Heart left ventricle (tissue), 13 donors: Measurements from ENCODE around the gene FHL1.

Experiments used
- POLR2A ChIP-seq, 2 donors: fragments of 450-650 bp; IDR thresholded peaks; one replicate each; pipeline ENCODE4 v1.6.1; 2017; ENCODE audit warnings: antibody characterized with exemption in 2 of 2, mild to moderate bottlenecking in 2 of 2, moderate library complexity in 2 of 2
- TF ChIP-seq, protein P1 (sequence below), 12 donors: fragments of 200-600 bp; sonication (generic) in 4 of 12; IDR thresholded peaks; one replicate each; pipeline versions ENCODE4 v1.5.0 to v1.8.0; 2018 to 2022; ENCODE audit warnings: antibody characterized with exemption in 12 of 12, mild to moderate bottlenecking in 5 of 12
- donor health status: ischemic (EF 13 %, LVEDD 7.1; RV severe dilation, severe dysfunction).
- donor health status: DM: no; HTN: yes; CAD: no.
- donor health status: DM: no; HTN: no; CAD: no.
- donor health status: ischemic (EF 25% LVEDD 6.9; RV normal size, moderate dysfunction).
- donor health status: ischemic (EF 25% LVEDD 5.7; RV mildly dilated, moderate dysfunction).
- donor health status: ischemic (EF 35%, LVEDD 5.7; RV mildly dilated, moderate dysfunction).
- donor health status: nonischemic (EF 11% LVEDD 7.7; RV severe dilation, severe dysfunction).
- donor health status: DM: yes; HTN: yes; CAD: no.
- donor health status: PGD.
- donor health status: ischemic (EF 29% LVEDD 5.4; RV normal size, mild dysfunction).
- donor health status: nonischemic (EF 23%, LVEDD 6.1; RV moderate dilation, normal function).

DNA sequence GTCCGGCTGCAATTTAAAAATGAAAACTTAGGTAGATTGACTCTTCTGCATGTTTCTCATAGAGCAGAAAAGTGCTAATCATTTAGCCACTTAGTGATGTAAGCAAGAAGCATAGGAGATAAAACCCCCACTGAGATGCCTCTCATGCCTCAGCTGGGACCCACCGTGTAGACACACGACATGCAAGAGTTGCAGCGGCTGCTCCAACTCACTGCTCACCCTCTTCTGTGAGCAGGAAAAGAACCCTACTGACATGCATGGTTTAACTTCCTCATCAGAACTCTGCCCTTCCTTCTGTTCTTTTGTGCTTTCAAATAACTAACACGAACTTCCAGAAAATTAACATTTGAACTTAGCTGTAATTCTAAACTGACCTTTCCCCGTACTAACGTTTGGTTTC lies 62.9 kb downstream of the FHL1 start:
- TF ChIP-seq, protein P1, sequence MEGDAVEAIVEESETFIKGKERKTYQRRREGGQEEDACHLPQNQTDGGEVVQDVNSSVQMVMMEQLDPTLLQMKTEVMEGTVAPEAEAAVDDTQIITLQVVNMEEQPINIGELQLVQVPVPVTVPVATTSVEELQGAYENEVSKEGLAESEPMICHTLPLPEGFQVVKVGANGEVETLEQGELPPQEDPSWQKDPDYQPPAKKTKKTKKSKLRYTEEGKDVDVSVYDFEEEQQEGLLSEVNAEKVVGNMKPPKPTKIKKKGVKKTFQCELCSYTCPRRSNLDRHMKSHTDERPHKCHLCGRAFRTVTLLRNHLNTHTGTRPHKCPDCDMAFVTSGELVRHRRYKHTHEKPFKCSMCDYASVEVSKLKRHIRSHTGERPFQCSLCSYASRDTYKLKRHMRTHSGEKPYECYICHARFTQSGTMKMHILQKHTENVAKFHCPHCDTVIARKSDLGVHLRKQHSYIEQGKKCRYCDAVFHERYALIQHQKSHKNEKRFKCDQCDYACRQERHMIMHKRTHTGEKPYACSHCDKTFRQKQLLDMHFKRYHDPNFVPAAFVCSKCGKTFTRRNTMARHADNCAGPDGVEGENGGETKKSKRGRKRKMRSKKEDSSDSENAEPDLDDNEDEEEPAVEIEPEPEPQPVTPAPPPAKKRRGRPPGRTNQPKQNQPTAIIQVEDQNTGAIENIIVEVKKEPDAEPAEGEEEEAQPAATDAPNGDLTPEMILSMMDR (IDR thresholded peaks at IDR 0.05): no peak
- TF ChIP-seq POLR2A (IDR thresholded peaks at IDR 0.05): no peak
